HG03521 (cell line): ENCODE results near the gene SRXN1.
"Not testable (repeated sequence)": the region's sequence is repeated elsewhere in the genome, so short reads cannot be mapped to it uniquely, and the experiment has no call there.

Source experiments
- ATAC-seq: cut with Tn5 transposase; IDR thresholded peaks from one replicate; pipeline ENCODE4 v1.9.1; 2021; ENCODE audit warnings: mild to moderate bottlenecking, moderate library complexity; ENCODE audit not compliant: unreplicated experiment

The SRXN1 gene

GRCh38 chr20:653110-653589 is at the start of gene SRXN1:
Gene SRXN1, minus strand, starts transcription at chr20:653200. Its CDS starts 15 bp downstream, at chr20:653185.
- ATAC-seq: peak; percentile 80

GRCh38 chr20:701401-702129 is 48.6 kb upstream of the SRXN1 start:
- no peak for ATAC-seq

DNA sequence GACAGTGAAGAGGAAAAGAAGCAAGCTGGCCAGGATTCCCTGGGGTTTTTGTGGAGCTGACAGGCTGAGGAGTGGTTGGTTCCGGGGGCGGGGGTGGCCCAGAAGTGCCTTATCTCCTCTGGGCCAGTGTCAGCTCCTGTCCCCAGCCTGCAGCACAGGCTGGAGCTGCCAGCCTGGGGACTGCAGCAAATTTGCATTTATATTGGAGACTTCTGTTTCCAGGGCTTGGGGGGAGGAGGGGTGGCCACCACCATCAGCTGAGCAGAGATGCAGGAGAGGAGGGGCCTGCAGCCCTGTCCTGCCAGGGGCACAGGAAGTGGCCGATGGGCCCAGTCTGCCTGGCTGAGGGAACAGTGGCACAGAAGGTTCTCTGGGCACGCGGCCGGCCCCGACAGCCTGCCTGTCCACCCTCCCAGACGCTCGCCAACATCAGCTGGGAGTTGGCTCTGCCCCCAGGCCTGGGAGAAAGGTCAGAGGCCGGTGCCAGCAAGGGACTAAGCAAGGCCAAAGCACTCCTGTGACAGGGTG is 46.9 kb upstream of the SRXN1 start:
- ATAC-seq: no peak

GRCh38 chr20:699342-699741 is 46.3 kb upstream of the SRXN1 start:
- no peak for ATAC-seq

GRCh38 chr20:698276-698675 is 45.3 kb upstream of the SRXN1 start:
- ATAC-seq: no peak

DNA sequence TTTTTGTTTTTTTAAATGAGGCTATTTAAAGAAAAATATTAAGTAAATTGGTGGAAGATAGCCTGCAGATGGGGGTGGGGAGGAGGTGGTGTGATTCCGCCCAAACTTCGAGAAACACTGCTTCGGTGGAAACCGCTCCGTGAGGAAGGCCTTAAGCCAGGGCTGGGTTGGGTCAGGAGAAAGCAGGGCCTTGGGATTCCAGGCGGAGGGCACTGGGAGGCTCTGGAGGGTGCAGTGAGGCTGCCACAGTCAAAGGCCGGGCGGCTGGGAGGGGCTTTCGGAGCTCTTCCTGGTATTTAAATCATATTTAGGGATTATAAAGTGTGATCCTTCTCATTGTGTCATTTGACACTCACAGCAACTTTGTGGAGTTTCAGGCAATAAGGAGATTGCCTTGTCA is 44.8 kb upstream of the SRXN1 start:
- ATAC-seq: no peak

- no peak for ATAC-seq
Observed at GRCh38 chr20:695165-695866, 42.3 kb upstream of the SRXN1 start.

DNA sequence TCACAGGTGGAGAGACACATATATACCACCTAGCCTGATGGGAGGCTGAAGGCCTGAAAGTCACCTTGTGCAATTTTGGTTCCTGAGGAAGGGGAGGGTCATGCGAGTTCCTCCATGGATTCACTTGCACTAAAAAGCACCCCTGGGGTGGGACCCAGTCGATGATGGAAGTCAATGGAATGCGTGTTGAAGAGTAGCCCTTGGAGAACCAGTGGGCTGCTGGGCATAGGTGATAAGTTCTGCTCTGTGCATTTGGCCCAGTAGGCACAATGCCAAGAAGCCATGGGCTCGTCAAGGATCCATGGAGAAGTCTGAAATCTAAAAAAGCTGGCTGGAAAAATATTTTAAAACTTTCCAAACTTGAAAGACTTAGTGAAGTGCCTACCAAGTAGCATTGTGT is 41.5 kb upstream of the SRXN1 start:
- no peak for ATAC-seq

DNA sequence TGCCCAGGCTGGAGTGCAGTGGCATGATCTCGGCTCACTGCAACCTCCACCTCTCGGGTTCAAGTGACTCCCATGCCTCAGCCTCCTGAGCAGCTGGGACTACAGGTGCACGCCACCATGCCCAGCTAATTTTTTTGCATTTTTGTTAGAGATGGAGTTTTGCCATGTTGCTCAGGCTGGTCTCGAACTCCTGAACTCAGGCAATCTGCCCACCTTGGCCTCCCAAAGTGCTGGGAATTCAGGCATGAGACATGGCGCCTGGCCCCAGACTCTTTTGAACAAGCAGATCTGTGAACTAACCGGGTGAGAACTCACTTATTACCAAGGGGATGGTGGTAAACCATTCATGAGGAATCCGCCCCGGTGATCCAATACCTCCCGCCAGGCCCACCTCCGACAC is 40.8 kb upstream of the SRXN1 start:
- not testable (repeated sequence) for ATAC-seq

GRCh38 chr20:692044-692443 is 39.0 kb upstream of the SRXN1 start:
- no peak for ATAC-seq

GRCh38 chr20:689947-690346 is 36.9 kb upstream of the SRXN1 start:
- ATAC-seq: no peak

- no peak for ATAC-seq
Observed at GRCh38 chr20:689348-689747, 36.3 kb upstream of the SRXN1 start.

GRCh38 chr20:688809-689212 is 35.8 kb upstream of the SRXN1 start:
- ATAC-seq: no peak

- ATAC-seq: no peak
Observed at GRCh38 chr20:687468-688203, 34.6 kb upstream of the SRXN1 start.

DNA sequence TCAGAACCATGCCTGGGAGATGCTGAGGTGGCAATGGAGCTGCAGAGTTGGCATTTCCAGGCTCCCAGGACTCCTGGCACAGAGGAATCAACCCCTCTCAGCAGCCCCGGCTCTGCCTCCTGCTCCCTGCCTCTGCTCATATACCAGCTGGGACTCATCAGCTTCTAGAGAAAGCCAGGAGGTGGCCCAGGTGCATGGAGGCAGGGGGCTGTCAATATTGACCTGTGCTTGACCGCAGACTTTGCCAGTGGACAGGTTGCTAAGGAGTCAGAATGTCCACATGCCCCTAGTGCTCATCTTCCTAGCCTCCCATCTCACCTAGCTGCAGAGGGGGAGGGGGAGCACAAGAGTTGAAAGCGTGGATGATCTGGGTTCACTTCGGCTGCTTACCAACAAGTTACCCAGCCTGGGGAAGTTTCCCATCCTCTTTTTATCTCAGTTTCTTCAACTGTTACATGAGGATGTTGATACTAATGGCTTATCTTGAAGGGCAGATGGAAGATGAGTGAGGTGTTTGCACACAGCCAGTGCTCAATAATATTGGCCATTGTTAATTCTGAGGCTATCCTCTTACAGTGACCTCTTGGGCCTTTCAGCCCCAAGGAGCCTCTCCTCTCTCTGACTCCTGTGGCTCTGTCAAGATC is 31.8 kb upstream of the SRXN1 start:
- ATAC-seq: no peak

DNA sequence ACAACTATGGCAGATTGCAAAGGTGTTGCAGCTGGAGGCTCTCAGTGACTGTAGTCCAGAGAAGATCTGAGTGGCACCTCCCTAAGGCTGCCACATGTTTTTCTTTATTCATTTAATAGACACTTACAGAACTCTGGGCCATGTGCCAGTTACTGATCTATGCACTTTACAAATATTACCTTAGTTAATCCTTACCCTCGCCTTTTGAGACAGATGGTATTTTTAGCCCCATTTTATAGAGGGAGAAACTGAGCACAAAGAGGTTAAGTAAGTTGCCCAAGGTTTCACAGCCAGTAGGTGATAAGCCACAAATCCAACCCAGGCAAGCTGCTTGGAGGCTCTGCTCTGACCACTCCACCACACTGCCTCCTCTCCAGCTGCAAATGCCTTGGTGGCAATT is 29.1 kb upstream of the SRXN1 start:
- ATAC-seq: no peak

DNA sequence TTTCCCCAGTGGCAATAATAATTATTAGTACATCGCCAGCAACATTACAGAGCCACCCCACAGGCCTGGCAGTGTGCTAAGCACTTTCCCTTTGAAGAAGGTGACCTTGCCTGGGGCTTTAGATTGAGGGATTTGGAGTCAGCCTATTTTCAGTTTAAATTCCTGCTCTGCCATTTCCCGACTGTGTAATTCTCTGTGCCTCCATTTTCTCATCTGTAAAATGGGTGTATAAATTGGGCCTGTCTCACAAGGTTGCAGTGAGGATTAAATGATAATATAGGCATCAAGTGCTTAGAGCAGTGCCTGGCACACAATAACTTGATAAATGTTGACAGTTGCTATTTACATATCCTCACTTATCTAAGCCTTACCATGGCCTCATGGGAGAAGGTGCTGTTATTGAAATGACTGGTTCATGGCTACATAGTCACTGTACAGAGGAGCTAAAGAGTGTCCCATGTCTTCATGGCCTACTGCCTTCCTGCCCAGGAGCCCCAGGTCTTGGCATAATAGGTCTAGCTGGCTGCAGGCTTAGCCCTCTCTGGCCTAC is 27.7 kb upstream of the SRXN1 start:
- no peak for ATAC-seq

DNA sequence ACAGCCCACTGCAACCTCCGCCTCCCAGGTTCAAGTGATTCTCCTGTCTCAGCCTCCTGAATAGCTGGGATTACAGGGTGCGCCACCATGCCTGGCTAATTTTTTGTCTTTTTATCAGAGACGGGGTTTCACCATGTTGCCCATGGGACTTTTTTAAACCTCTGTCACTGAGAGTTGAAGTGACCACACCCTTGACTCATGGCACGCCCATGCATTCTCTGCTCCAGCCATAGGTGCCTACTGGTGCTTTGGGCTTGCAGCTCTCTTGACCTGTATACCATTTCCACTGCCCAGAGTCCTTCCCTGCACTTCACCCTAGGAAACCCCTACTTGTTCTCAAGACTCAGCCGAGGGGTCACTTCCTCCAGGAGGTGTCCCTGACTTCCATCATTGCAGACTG is 25.0 kb upstream of the SRXN1 start:
- no peak for ATAC-seq

DNA sequence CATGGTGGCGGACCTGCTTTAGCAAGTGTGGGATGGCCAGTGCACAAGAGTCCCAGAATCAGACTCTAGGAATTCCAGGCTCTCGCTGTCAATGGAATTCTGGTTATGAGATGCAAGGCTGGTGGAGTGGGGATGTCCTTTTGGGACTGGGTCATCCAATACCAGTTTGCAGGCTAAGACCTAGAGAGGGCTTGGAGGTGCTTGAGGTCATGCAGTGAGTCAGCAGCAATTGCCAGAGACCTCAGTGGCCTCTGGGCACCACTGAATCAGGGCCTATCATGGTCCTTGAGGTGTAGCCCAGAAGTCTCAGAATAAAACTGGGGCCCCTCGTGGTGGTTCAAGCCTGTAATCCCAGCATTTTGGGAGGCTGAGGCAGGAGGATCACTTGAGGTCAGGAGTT is 24.0 kb upstream of the SRXN1 start:
- no peak for ATAC-seq

DNA sequence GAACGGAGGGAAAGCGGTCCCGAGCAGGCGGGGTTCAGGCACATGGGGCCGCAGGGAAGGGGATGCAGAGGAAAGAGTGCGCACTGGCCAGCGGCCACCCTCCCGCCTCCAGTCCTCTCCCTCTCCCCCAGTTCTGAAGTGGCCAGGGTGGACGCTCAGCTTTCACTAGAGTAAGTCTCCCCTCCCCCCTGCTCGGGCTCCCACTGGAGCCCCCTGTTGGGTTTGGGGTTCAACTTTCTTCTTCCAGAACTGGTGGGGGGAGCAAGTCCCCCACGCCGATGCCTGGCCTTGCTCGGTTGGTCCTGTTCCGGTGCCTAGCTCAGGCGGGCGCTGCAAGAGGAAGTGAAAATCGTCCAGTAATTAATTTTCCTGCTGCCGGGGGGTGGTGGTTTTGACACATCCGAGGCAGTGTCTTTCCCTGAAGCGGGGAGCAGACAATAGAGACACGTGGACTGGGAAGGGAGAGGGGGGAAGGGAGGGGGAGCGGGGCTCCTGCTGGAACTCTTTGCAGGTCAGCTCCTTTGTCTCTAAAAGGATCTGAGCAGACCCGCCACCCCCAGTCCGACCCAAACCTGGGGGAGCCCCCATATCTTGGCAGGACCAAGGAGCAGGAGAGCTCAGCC is 23.4 kb upstream of the SRXN1 start:
- ATAC-seq: no peak
